Measurements from ENCODE around the gene KIF20A.
"Not testable (repeated sequence)": the region's sequence is repeated elsewhere in the genome, so short reads cannot be mapped to it uniquely, and the experiment has no call there.

KIF20A gene

GRCh38 chr5:138178516-138179276 lies at the start of gene KIF20A, which contains the start of gene BRD8:
TSS of gene KIF20A (plus strand) at chr5:138179112. CDS start at chr5:138179681, 569 bp downstream.
TSS of gene BRD8 (minus strand) at chr5:138178630. CDS start at chr5:138178614, 16 bp downstream.
- peak within 1 kb of the TSS; percentile 81 for H3K9ac ChIP-seq (ENCODE audit: low read depth, low read length)
- peaks cover 14% of the 10 kb centered on the region for H3K36me3 ChIP-seq (ENCODE audit: insufficient read depth, low read length)
- no peaks in the 10 kb centered on the region for H3K4me1 ChIP-seq (ENCODE audit: insufficient read depth, low read length)
- H3K9me3 ChIP-seq (ENCODE audit: control insufficient read depth, insufficient read depth, low read length): no peaks in the 10 kb centered on the region

- Histone ChIP-seq H3K9ac (ENCODE audit: low read depth, low read length) (no peak overlapping the region), H3K4me1 (ENCODE audit: insufficient read depth, low read length) (no peaks in the 10 kb centered on the region), H3K36me3 (ENCODE audit: insufficient read depth, low read length) (no peaks in the 10 kb centered on the region), H3K9me3 (ENCODE audit: control insufficient read depth, insufficient read depth, low read length) (no peaks in the 10 kb centered on the region)
Measured at GRCh38 chr5:138129347-138129746, 49.6 kb upstream of the KIF20A start.

- Histone ChIP-seq H3K9ac (ENCODE audit: low read depth, low read length) (peak overlapping the region; percentile 61; the same call in 1 of the 2 replicates), H3K36me3 (ENCODE audit: insufficient read depth, low read length) (no peaks in the 10 kb centered on the region), H3K9me3 (ENCODE audit: control insufficient read depth, insufficient read depth, low read length) (no peaks in the 10 kb centered on the region), H3K4me1 (ENCODE audit: insufficient read depth, low read length) (no peaks in the 10 kb centered on the region)
Measured at GRCh38 chr5:138132543-138132942, 46.4 kb upstream of the KIF20A start.

- peak within 1 kb of the TSS; percentile 47; the same call in 1 of the 2 replicates for H3K9ac ChIP-seq (ENCODE audit: low read depth, low read length)
- H3K4me1 ChIP-seq (ENCODE audit: insufficient read depth, low read length): no peaks in the 10 kb centered on the region
- no peaks in the 10 kb centered on the region for H3K36me3 ChIP-seq (ENCODE audit: insufficient read depth, low read length)
- no peaks in the 10 kb centered on the region for H3K9me3 ChIP-seq (ENCODE audit: control insufficient read depth, insufficient read depth, low read length)
Measured at GRCh38 chr5:138138949-138139780, 39.7 kb upstream of the KIF20A start, which contains the start of gene NME5. TSS of gene NME5 (minus strand) at chr5:138139428. CDS start at chr5:138138780, 648 bp downstream.

- Histone ChIP-seq H3K4me1 (ENCODE audit: insufficient read depth, low read length) (no peaks in the 10 kb centered on the region), H3K36me3 (ENCODE audit: insufficient read depth, low read length) (no peaks in the 10 kb centered on the region), H3K9ac (ENCODE audit: low read depth, low read length) (peak overlapping the region; percentile 47; the same call in 1 of the 2 replicates), H3K9me3 (ENCODE audit: control insufficient read depth, insufficient read depth, low read length) (no peaks in the 10 kb centered on the region)
Measured at GRCh38 chr5:138139781-138140090, 39.2 kb upstream of the KIF20A start.

GRCh38 chr5:138140268-138140667 lies 38.6 kb upstream of the KIF20A start:
- no peaks in the 10 kb centered on the region for H3K36me3 ChIP-seq (ENCODE audit: insufficient read depth, low read length)
- H3K9ac ChIP-seq (ENCODE audit: low read depth, low read length): no peak overlapping the region
- no peaks in the 10 kb centered on the region for H3K9me3 ChIP-seq (ENCODE audit: control insufficient read depth, insufficient read depth, low read length)
- H3K4me1 ChIP-seq (ENCODE audit: insufficient read depth, low read length): no peaks in the 10 kb centered on the region

GRCh38 chr5:138141734-138142133 lies 37.2 kb upstream of the KIF20A start:
- Histone ChIP-seq H3K36me3 (ENCODE audit: insufficient read depth, low read length) (no peaks in the 10 kb centered on the region), H3K9ac (ENCODE audit: low read depth, low read length) (no peak overlapping the region), H3K4me1 (ENCODE audit: insufficient read depth, low read length) (no peaks in the 10 kb centered on the region), H3K9me3 (ENCODE audit: control insufficient read depth, insufficient read depth, low read length) (no peaks in the 10 kb centered on the region)

GRCh38 chr5:138143578-138143977 lies 35.3 kb upstream of the KIF20A start:
- H3K36me3 ChIP-seq (ENCODE audit: insufficient read depth, low read length); H3K9me3 ChIP-seq (ENCODE audit: control insufficient read depth, insufficient read depth, low read length); H3K9ac ChIP-seq (ENCODE audit: low read depth, low read length); H3K4me1 ChIP-seq (ENCODE audit: insufficient read depth, low read length): not testable (repeated sequence)

GRCh38 chr5:138148811-138149210 lies 30.1 kb upstream of the KIF20A start:
- H3K9me3 ChIP-seq (ENCODE audit: control insufficient read depth, insufficient read depth, low read length): no peaks in the 10 kb centered on the region
- no peak overlapping the region for H3K9ac ChIP-seq (ENCODE audit: low read depth, low read length)
- no peaks in the 10 kb centered on the region for H3K36me3 ChIP-seq (ENCODE audit: insufficient read depth, low read length)
- no peaks in the 10 kb centered on the region; the same call in 1 of the 2 replicates for H3K4me1 ChIP-seq (ENCODE audit: insufficient read depth, low read length)

- Histone ChIP-seq H3K36me3 (ENCODE audit: insufficient read depth, low read length) (no peaks in the 10 kb centered on the region), H3K4me1 (ENCODE audit: insufficient read depth, low read length) (no peaks in the 10 kb centered on the region; the same call in 1 of the 2 replicates), H3K9ac (ENCODE audit: low read depth, low read length) (no peak overlapping the region), H3K9me3 (ENCODE audit: control insufficient read depth, insufficient read depth, low read length) (no peaks in the 10 kb centered on the region)
Measured at GRCh38 chr5:138149530-138149929, 29.4 kb upstream of the KIF20A start.

- H3K9ac ChIP-seq (ENCODE audit: low read depth, low read length); H3K4me1 ChIP-seq (ENCODE audit: insufficient read depth, low read length); H3K9me3 ChIP-seq (ENCODE audit: control insufficient read depth, insufficient read depth, low read length): not testable (repeated sequence)
- peaks cover 12% of the 10 kb centered on the region for H3K36me3 ChIP-seq (ENCODE audit: insufficient read depth, low read length)
Measured at GRCh38 chr5:138155977-138156376, 22.9 kb upstream of the KIF20A start.

GRCh38 chr5:138157626-138158025 lies 21.3 kb upstream of the KIF20A start:
- Histone ChIP-seq H3K36me3 (ENCODE audit: insufficient read depth, low read length) (peaks cover 18% of the 10 kb centered on the region), H3K4me1 (ENCODE audit: insufficient read depth, low read length) (no peaks in the 10 kb centered on the region), H3K9ac (ENCODE audit: low read depth, low read length) (no peak overlapping the region), H3K9me3 (ENCODE audit: control insufficient read depth, insufficient read depth, low read length) (no peaks in the 10 kb centered on the region)

- peaks cover 31% of the 10 kb centered on the region for H3K36me3 ChIP-seq (ENCODE audit: insufficient read depth, low read length)
- no peaks in the 10 kb centered on the region for H3K9me3 ChIP-seq (ENCODE audit: control insufficient read depth, insufficient read depth, low read length)
- H3K4me1 ChIP-seq (ENCODE audit: insufficient read depth, low read length): no peaks in the 10 kb centered on the region
- no peak overlapping the region for H3K9ac ChIP-seq (ENCODE audit: low read depth, low read length)
Measured at GRCh38 chr5:138159666-138160065, 19.2 kb upstream of the KIF20A start.

- peaks cover 34% of the 10 kb centered on the region for H3K36me3 ChIP-seq (ENCODE audit: insufficient read depth, low read length)
- no peak overlapping the region for H3K9ac ChIP-seq (ENCODE audit: low read depth, low read length)
- H3K4me1 ChIP-seq (ENCODE audit: insufficient read depth, low read length): no peaks in the 10 kb centered on the region
- no peaks in the 10 kb centered on the region for H3K9me3 ChIP-seq (ENCODE audit: control insufficient read depth, insufficient read depth, low read length)
Measured at GRCh38 chr5:138160706-138161105, 18.2 kb upstream of the KIF20A start.

GRCh38 chr5:138163721-138164120 lies 15.2 kb upstream of the KIF20A start:
- Histone ChIP-seq H3K9me3 (ENCODE audit: control insufficient read depth, insufficient read depth, low read length) (no peaks in the 10 kb centered on the region), H3K36me3 (ENCODE audit: insufficient read depth, low read length) (peaks cover 50% of the 10 kb centered on the region), H3K4me1 (ENCODE audit: insufficient read depth, low read length) (no peaks in the 10 kb centered on the region), H3K9ac (ENCODE audit: low read depth, low read length) (no peak overlapping the region)
